Activated CD8-positive, alpha-beta memory T cell treated with anti-CD3 and anti-CD28 coated beads for 1 hour (primary cell): ENCODE data around the gene NUDT22.

Source experiments
- DNase-seq, 2 donors: peaks; one replicate each; pipeline ENCODE4 v3.0.0-alpha.2; 2020; ENCODE audit warnings: low read depth in 1 of 2; ENCODE audit errors: extremely low read depth in 1 of 2

The NUDT22 gene, protein sequence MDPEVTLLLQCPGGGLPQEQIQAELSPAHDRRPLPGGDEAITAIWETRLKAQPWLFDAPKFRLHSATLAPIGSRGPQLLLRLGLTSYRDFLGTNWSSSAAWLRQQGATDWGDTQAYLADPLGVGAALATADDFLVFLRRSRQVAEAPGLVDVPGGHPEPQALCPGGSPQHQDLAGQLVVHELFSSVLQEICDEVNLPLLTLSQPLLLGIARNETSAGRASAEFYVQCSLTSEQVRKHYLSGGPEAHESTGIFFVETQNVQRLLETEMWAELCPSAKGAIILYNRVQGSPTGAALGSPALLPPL

DNA sequence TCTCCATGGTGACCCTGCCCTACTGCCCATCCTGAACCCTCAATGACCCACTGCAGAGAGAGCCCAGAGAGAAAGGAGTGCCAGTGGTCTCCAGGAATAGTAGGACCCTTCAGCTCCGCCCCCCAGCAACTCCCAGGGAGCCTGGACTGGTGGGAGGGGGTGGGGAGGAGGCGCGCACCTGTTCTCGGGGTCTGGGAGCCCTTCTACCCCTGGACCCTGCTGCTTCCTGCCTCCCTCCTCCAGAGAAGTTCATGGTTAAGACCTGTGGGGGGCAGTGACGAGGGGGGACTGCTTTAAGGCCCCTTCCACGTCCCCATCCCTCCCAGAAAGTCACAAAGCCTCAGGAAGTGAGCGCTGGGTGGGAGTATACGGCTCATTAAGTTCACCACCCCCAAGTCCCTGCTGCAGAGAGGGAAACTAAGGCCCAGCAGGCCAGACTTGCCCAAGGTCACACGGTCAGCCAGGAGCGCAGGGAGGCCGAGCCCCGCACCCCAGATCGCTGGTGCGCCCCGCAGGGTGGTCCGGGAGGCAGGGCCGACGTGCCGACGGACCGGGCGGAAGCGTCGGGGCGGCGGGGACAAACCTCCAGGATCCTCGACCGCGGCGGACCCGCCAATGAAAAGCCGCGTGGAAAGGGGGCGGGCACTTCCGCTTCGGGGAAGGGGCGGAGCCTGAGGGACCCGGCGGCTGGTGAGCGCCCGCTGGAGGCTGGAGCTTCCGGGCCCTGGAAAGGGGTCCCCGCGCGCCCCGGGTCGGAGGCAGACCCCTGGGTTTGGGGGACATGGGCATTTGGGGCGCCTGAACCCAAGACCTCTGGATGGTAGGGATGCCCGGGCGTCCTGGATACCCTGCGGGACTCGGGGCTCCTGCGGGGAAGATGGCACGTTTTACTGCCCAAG is at the start of gene NUDT22, which contains the start of gene TRPT1:
NUDT22 (plus strand) TSS at position 667 of the 899 bp plus-strand sequence. CDS start 379 bp downstream, outside the sequence.
TRPT1 (minus strand) TSS at position 579 of the 899 bp plus-strand sequence; CDS start at position 253, 326 bp downstream.
- peak; percentile 71 to 89 for DNase-seq

- DNase-seq = no peak
These were observed 49.3 kb upstream of the NUDT22 start for GRCh38 chr11:64176751-64177150.

GRCh38 chr11:64178203-64178602 is 47.9 kb upstream of the NUDT22 start:
- no peak for DNase-seq

- DNase-seq = no peak
These were observed 47.0 kb upstream of the NUDT22 start for GRCh38 chr11:64178951-64179639.

DNA sequence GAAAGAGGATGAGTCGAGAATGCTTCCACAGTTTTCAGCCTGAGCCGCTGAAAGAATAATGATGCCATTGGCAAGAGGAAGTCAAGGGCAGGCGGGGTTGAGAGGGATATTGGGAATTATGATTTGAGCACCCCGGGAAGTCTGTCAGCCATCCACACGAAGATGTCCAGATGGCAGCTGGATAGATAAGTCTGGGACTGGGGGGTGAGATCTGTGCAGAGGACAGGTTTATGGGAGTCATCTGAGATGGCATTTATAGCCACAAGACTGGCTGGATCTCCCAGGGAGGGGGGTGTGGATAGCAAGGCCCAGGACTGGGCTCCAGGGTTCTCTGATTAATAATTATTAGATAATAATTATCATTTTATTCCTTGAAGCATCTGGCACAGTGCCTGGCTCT is 45.2 kb upstream of the NUDT22 start:
- DNase-seq = no peak

DNA sequence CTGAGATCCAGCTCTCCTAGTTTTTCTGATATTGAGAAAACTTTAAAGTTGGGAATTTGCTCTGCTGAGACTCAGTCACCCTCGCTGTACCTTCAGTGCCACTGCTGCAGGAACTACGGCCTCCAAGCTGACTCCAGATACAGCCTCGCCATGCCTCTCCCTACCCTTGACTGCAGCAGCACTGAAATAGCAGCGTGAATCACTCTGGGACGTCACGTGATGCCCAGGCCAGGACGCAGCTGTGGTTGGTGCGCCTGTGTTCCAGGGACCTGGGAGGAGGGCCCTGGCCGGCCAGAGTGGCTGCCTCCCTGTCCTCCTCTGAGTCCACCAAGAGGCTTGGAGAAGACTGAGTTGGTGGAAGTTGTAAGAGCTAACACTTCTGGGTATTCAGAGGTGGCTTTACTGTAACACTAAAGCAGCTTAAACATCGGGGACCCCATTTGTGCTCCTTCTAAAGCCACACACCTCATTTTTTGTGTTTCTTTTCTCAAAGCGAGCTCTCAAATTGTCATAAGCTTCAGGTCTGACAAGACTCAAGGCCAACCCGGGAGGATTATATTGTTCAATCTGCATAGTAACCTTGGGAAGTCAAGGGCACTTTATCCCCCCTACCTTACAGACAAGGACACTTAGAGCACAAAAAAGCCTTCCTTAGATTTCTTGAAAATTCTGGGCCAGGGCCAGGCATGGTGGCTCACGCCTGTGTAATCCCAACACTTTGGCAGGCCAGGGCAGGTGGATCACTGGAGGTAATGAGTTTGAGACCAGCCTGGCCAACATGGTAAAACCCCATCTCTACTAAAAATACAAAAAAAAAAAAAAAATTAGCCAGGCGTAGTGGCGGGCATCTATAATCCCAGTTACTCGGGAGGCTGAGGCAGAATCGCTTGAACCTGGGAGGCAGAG is 44.3 kb upstream of the NUDT22 start:
- no peak for DNase-seq

- no peak for DNase-seq
These were observed 42.2 kb upstream of the NUDT22 start for GRCh38 chr11:64183890-64184289.

GRCh38 chr11:64185175-64185692 is 40.8 kb upstream of the NUDT22 start:
- no peak for DNase-seq

DNA sequence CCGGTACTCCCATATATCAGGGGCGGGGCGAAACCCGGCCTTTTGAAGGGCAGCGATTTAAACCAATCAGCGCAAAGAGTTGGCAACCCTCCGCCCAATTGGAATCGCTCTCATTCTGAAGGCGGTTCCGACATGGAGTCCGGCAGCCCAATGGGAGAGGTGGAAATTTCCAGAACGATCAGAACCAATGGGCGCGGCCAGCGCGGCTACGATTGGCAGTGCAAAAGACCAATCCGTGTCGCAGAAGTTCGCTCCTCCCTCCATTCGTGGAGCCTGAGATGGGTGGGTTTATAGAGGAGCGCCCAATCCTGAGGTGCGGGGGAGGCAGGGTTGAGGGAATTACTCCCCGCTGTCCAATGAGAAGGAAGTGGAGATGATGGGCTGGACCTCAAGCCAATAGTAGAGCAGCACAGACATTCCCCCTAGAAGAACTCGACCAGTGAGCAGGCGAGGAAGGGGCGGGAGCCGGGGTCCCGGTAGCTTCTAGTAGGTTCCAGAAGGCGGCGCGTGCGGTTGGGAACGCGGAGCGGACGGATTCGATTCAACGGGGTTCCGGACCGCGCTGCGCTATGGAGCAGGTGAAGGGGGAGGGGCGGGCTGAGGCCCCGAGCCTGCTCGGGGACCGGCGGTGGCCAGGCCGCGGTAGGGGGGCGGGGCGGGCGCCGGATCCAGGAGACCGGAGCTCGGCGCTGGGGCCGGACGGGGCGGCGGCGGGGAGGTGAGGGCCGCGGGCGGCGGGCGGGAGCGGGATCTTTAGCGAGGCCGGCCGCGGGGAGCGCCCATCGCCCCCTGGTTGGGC is 40.2 kb upstream of the NUDT22 start, which contains the start of gene STIP1:
STIP1 (plus strand) TSS at position 479 of the 799 bp plus-strand sequence; CDS start at position 570, 91 bp downstream.
- peak; percentile 96 to 99 for DNase-seq

GRCh38 chr11:64186492-64187165 is 39.4 kb upstream of the NUDT22 start:
- no peak for DNase-seq

- DNase-seq = no peak
These were observed 33.6 kb upstream of the NUDT22 start for GRCh38 chr11:64192434-64192833.

DNA sequence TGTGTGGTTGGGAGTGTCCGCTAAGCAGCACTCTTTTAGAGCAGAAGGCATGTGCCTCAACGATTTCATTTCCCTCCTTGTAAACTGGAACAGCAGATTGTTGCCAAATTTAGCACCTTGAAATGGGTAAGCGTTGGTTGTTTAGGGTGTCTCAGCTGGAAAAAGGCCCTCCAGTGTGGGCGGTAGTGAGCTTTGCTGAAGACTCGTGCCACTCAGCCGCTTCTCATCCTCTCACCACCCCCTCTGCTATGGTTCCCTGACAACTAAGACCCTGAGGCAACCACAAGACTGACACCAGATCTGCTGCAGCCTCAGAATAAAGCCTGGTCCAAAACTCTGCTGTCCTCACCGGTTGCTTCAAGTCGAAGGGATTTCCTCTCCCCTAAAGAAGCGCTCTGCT is 29.4 kb upstream of the NUDT22 start:
- no peak for DNase-seq

DNA sequence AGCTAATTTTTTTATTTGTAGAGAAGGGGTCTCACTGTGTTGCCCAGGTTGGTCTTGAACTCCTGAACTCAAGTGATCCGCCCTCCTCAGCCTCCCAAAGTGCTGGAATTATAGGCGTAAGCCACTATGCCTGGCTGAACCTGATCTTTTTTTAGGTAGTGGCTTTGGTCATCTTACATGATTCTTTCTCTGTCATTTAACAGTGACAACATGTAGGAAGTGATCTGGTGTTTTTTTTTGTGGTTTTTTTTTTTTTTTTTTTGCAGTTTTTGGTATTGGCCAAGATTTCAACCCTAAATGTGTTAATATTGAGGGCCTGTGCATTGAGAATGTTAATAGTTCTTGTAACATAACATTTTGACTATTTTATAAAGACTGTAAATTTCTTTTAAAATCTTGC is 27.6 kb upstream of the NUDT22 start:
- DNase-seq = no peak

DNA sequence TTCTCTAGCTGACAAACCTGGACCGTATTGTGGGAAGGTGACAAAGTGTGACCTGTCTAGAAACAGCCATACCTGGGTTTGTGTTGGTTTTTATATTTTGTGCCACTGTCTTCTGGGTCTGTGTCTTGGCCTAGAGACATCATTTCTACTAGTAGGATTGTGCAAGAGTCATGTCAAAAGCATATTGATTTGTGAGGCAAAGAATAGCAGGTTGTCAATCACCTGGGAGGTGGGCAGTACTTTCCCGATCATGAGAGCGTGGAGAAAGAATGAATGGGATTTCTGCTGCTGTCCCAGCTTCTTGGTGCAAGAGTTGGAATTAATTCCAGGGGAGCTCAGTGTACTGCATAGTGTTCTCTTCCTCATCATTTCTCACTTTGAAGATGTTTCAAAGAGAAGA is 24.5 kb upstream of the NUDT22 start:
- no peak for DNase-seq

DNA sequence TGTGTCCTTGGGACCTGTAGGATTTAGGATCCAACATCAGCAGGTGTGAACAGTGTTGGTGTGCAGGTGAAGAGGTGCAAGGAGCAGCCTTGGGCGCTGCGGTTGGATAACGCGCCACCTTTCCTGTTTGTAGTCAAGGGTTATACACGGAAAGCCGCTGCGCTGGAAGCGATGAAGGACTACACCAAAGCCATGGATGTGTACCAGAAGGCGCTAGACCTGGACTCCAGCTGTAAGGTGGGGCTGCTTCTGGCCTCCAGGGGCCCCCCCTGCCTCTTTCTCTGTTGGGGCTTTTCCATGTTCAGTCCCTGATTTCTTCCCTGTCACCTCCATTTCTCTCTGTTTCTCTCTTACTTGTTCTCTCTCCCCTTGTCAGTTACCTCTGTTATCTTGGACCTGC is 23.1 kb upstream of the NUDT22 start:
- DNase-seq = no peak

GRCh38 chr11:64203421-64204079 is 22.5 kb upstream of the NUDT22 start:
- no peak for DNase-seq

- DNase-seq = no peak
These were observed 22.0 kb upstream of the NUDT22 start for GRCh38 chr11:64204080-64204440.

DNA sequence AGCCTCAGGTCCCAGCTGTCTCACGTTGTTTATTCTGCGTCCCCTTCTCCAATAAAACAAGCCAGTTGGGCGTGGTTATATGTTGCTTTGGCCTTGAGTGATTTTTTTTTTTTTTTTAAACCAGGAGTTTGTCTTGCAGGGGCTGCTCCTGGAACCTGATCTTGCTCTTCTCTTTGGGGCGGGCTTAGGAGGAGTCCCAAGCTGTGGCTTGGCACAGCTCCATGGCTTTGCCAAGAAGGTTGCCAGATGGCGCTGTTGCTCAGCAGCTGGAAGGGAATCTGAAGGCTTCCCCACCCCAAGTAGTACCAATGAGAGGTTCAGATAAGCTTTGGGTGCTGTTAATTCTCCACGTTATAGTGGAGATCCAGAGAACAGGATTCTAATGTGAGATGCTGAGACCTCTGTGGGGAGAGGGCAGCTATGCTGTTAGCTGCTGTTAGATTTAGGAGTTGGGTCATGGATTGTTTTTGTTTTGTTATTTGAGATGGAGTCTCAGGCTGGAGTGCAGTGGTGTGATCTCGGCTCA is 21.5 kb upstream of the NUDT22 start:
- peak; percentile 68 to 69 for DNase-seq
